ENCODE data around the gene SOBP.

- TF ChIP-seq GATA3 (IDR thresholded peaks at IDR 0.05; ENCODE audit: low read depth, low read length) (no peak), GATA2 (IDR thresholded peaks at IDR 0.05; ENCODE audit: low read depth, low read length) (no peak)
These were observed 75.3 kb downstream of the SOBP start for GRCh38 chr6:107565165-107565723.

All from SH-SY5Y (cell line).